WTC11 (cell line): ENCODE measurements around the gene NEMP2. TPM values are rescaled to one million over a fixed set of nuclear protein-coding genes. Genes with fewer than 3 reads are reported as not detected.

ENCODE experiments used
- ATAC-seq: fragments of 200-7000 bp; cut with Tn5 transposase; 2 replicates; pipeline ENCODE4 v1.10.0; 2021; ENCODE audit warnings: mild to moderate bottlenecking, moderate library complexity
- CTCF ChIA-PET: fragments of 300-600 bp; sonication (Branson Sonifier 250); formaldehyde crosslinking; loops from one replicate; lab custom pipeline; 2021; ENCODE audit warnings: antibody characterized with exemption; lab: Charles Lee
- POLR2A ChIA-PET: fragments of 350-600 bp; sonication (Branson Sonifier 250); formaldehyde crosslinking; loops from one replicate; lab custom pipeline; 2021; ENCODE audit warnings: antibody characterized with exemption; lab: Charles Lee
- DNase-seq: peaks from one replicate; pipeline ENCODE4 v3.0.0; 2021; ENCODE audit warnings: low spot score
- H3K27ac Mint-ChIP-seq: 2 replicates; pipeline ENCODE4 v1.8.0; 2021; ENCODE audit warnings: mixed read lengths
- H3K27me3 Mint-ChIP-seq: 2 replicates; pipeline ENCODE4 v1.8.0; 2021; ENCODE audit warnings: low read depth, mild to moderate bottlenecking, moderate library complexity, mixed read lengths
- H3K36me3 Mint-ChIP-seq: 2 replicates; pipeline ENCODE4 v1.8.0; 2021; ENCODE audit warnings: mixed read lengths
- H3K4me1 Mint-ChIP-seq: 2 replicates; pipeline ENCODE4 v1.8.0; 2022; ENCODE audit warnings: mixed read lengths
- H3K4me3 Mint-ChIP-seq: 2 replicates; pipeline ENCODE4 v1.8.0; 2021; ENCODE audit warnings: mild to moderate bottlenecking, moderate library complexity, mixed read lengths
- H3K9me3 Mint-ChIP-seq: 2 replicates; pipeline ENCODE4 v1.8.0; 2021; ENCODE audit warnings: mixed read lengths
- EMX1 ChIP-seq: fragments of 250-450 bp; sonication (Bioruptor Pico); IDR thresholded peaks from 2 replicates; pipeline ENCODE4 v1.8.0; 2021; ENCODE audit warnings: mild to moderate bottlenecking
- FOXP1 ChIP-seq: sonication (generic); formaldehyde crosslinking; IDR thresholded peaks from 2 replicates; pipeline ENCODE4 v1.8.0; 2022; ENCODE audit warnings: missing genetic modification reagents, mild to moderate bottlenecking, moderate library complexity, borderline replicate concordance
- GABPB1 ChIP-seq: sonication (generic); formaldehyde crosslinking; IDR thresholded peaks from 2 replicates; pipeline ENCODE4 v1.8.1; 2023; ENCODE audit warnings: mild to moderate bottlenecking, missing genetic modification reagents
- GTF2I ChIP-seq: fragments of 250-450 bp; sonication (Bioruptor Pico); conservative IDR thresholded peaks from 2 replicates; pipeline ENCODE4 v1.4.0; 2021; ENCODE audit warnings: mild to moderate bottlenecking
- IRF2 ChIP-seq: sonication (generic); formaldehyde crosslinking; IDR thresholded peaks from 2 replicates; pipeline ENCODE4 v1.8.0; 2022; ENCODE audit warnings: low read depth, missing genetic modification reagents, borderline replicate concordance
- MYBL2 ChIP-seq: sonication (generic); formaldehyde crosslinking; IDR thresholded peaks from 2 replicates; pipeline ENCODE4 v1.8.1; 2023; ENCODE audit warnings: mild to moderate bottlenecking, moderate library complexity, missing genetic modification reagents
- NFATC4 ChIP-seq: fragments of 250-450 bp; sonication (Bioruptor Pico); IDR thresholded peaks from 2 replicates; pipeline ENCODE4 v1.9.0; 2021; ENCODE audit warnings: mild to moderate bottlenecking
- NR2C2 ChIP-seq: sonication (generic); formaldehyde crosslinking; IDR thresholded peaks from 2 replicates; pipeline ENCODE4 v1.8.0; 2022; ENCODE audit warnings: mild to moderate bottlenecking, missing genetic modification reagents
- RORB ChIP-seq: fragments of 250-450 bp; sonication (Bioruptor Pico); IDR thresholded peaks from 2 replicates; pipeline ENCODE4 v1.9.0; 2021; ENCODE audit warnings: mild to moderate bottlenecking
- SP1 ChIP-seq: sonication (generic); formaldehyde crosslinking; conservative IDR thresholded peaks from 2 replicates; pipeline ENCODE4 v1.8.1; 2022; ENCODE audit warnings: missing genetic modification reagents
- ZBTB21 ChIP-seq: sonication (generic); formaldehyde crosslinking; IDR thresholded peaks from 2 replicates; pipeline ENCODE4 v1.8.1; 2023; ENCODE audit warnings: mild to moderate bottlenecking, missing genetic modification reagents, borderline replicate concordance
- ZNF138 ChIP-seq: sonication (generic); formaldehyde crosslinking; conservative IDR thresholded peaks from 2 replicates; pipeline ENCODE4 v1.8.1; 2022; ENCODE audit warnings: mild to moderate bottlenecking, moderate library complexity, missing genetic modification reagents
- ZNF219 ChIP-seq: sonication (generic); formaldehyde crosslinking; IDR thresholded peaks from 2 replicates; pipeline ENCODE4 v1.8.0; 2023; ENCODE audit warnings: missing genetic modification reagents, mild to moderate bottlenecking, borderline replicate concordance
- ZNF232 ChIP-seq: sonication (generic); formaldehyde crosslinking; IDR thresholded peaks from 2 replicates; pipeline ENCODE4 v1.8.0; 2022; ENCODE audit warnings: mild to moderate bottlenecking, missing genetic modification reagents
- ZNF263 ChIP-seq: sonication (generic); formaldehyde crosslinking; IDR thresholded peaks from 2 replicates; pipeline ENCODE4 v1.8.1; 2022; ENCODE audit warnings: low read depth, mild to moderate bottlenecking, moderate library complexity, missing genetic modification reagents
- ZNF396 ChIP-seq: fragments of 250-450 bp; sonication (Bioruptor Pico); IDR thresholded peaks from 2 replicates; pipeline ENCODE4 v1.8.0; 2021; ENCODE audit warnings: mild to moderate bottlenecking, moderate library complexity, borderline replicate concordance
- ZNF416 ChIP-seq: fragments of 250-450 bp; sonication (Bioruptor Pico); IDR thresholded peaks from 2 replicates; pipeline ENCODE4 v1.9.0; 2021; ENCODE audit warnings: mild to moderate bottlenecking, inconsistent platforms
- ZNF423 ChIP-seq: fragments of 250-450 bp; sonication (Bioruptor Pico); IDR thresholded peaks from 2 replicates; pipeline ENCODE4 v2.1.2; 2022; ENCODE audit warnings: mild to moderate bottlenecking, moderate library complexity
- total RNA-seq: library from RNA; stranded (reverse); gene quantifications from 3 replicates; pipeline ENCODE4 v1.2.3, GENCODE V29; 2021
- TF ChIP-seq, protein P1 (sequence below): sonication (generic); formaldehyde crosslinking; IDR thresholded peaks from 2 replicates; pipeline ENCODE4 v1.8.1; 2022; ENCODE audit warnings: low read depth, mild to moderate bottlenecking, moderate library complexity, missing genetic modification reagents, borderline replicate concordance
- TF ChIP-seq, protein P2 (sequence below): sonication (generic); formaldehyde crosslinking; IDR thresholded peaks from 2 replicates; pipeline ENCODE4 v1.8.0; 2022; ENCODE audit warnings: mild to moderate bottlenecking, missing genetic modification reagents
- TF ChIP-seq, protein P3 (sequence below): fragments of 250-450 bp; sonication (Bioruptor Pico); IDR thresholded peaks from 2 replicates; pipeline ENCODE4 v1.9.0; 2021; ENCODE audit warnings: mild to moderate bottlenecking
- TF ChIP-seq, protein P4 (sequence below): sonication (generic); formaldehyde crosslinking; IDR thresholded peaks from 2 replicates; pipeline ENCODE4 v1.8.0; 2023; ENCODE audit warnings: mild to moderate bottlenecking, missing genetic modification reagents
- TF ChIP-seq, protein P5 (sequence below): sonication (generic); formaldehyde crosslinking; IDR thresholded peaks from 2 replicates; pipeline ENCODE4 v1.8.1; 2022; ENCODE audit warnings: mild to moderate bottlenecking, missing genetic modification reagents, moderate library complexity, borderline replicate concordance
- TF ChIP-seq, protein P6 (sequence below): sonication (generic); formaldehyde crosslinking; IDR thresholded peaks from 2 replicates; pipeline ENCODE4 v1.8.0; 2023; ENCODE audit warnings: missing genetic modification reagents
- TF ChIP-seq, protein P7 (sequence below): sonication (generic); formaldehyde crosslinking; IDR thresholded peaks from 2 replicates; pipeline ENCODE4 v1.8.1; 2023; ENCODE audit warnings: mild to moderate bottlenecking, missing genetic modification reagents

NEMP2 gene
- total RNA-seq, 1 experiment from 2014 or later: 7.2 TPM

DNA sequence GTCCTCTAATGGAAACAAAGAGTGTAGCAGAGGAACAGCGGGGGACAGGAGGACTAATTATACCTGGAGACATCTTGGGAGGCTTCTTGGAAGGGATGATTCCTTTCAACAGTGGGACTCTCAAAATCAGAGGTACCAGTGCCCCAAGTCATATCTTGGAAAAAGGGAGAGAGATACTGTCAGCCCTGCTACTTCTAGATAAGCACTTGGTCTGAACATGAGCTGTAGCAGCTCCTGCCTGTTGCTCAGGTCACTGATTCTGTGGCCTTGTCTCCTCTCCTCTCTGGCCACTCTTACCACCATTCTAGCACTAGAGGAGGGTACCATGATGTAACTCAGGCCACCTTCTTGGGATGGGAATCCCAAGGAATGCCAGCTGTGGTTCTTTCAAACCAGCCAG is 71.9 kb downstream of the NEMP2 start:
- ChIA-PET POLR2A (no interaction called here), CTCF (no interaction called here)
- Mint-ChIP-seq H3K36me3 (no peaks in the 10 kb centered on the region), H3K4me3 (no peak overlapping the region), H3K27ac (no peak overlapping the region), H3K9me3 (no peaks in the 10 kb centered on the region), H3K4me1 (peaks cover 12% of the 10 kb centered on the region), H3K27me3 (no peaks in the 10 kb centered on the region)
- DNase-seq (no peak), ATAC-seq (no peak)
- TF ChIP-seq ZNF219 (CRISPR knock-in tag) (no peak), ZNF138 (CRISPR knock-in tag) (no peak), ZNF263 (CRISPR knock-in tag) (no peak), RORB (CRISPR knock-in tag) (no peak), EMX1 (no peak), ZNF423 (no peak), GABPB1 (CRISPR knock-in tag) (no peak), ZBTB21 (CRISPR knock-in tag) (no peak), ZNF232 (CRISPR knock-in tag) (no peak), FOXP1 (CRISPR knock-in tag) (no peak), GTF2I (CRISPR knock-in tag) (no peak), MYBL2 (CRISPR knock-in tag) (no peak)
- TF ChIP-seq, protein P1, sequence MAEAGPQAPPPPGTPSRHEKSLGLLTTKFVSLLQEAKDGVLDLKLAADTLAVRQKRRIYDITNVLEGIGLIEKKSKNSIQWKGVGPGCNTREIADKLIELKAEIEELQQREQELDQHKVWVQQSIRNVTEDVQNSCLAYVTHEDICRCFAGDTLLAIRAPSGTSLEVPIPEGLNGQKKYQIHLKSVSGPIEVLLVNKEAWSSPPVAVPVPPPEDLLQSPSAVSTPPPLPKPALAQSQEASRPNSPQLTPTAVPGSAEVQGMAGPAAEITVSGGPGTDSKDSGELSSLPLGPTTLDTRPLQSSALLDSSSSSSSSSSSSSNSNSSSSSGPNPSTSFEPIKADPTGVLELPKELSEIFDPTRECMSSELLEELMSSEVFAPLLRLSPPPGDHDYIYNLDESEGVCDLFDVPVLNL (CRISPR knock-in tag): no peak
- TF ChIP-seq, protein P2, sequence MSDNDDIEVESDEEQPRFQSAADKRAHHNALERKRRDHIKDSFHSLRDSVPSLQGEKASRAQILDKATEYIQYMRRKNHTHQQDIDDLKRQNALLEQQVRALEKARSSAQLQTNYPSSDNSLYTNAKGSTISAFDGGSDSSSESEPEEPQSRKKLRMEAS (CRISPR knock-in tag): no peak
- TF ChIP-seq, protein P3, sequence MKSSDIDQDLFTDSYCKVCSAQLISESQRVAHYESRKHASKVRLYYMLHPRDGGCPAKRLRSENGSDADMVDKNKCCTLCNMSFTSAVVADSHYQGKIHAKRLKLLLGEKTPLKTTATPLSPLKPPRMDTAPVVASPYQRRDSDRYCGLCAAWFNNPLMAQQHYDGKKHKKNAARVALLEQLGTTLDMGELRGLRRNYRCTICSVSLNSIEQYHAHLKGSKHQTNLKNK: no peak
- TF ChIP-seq, protein P4, sequence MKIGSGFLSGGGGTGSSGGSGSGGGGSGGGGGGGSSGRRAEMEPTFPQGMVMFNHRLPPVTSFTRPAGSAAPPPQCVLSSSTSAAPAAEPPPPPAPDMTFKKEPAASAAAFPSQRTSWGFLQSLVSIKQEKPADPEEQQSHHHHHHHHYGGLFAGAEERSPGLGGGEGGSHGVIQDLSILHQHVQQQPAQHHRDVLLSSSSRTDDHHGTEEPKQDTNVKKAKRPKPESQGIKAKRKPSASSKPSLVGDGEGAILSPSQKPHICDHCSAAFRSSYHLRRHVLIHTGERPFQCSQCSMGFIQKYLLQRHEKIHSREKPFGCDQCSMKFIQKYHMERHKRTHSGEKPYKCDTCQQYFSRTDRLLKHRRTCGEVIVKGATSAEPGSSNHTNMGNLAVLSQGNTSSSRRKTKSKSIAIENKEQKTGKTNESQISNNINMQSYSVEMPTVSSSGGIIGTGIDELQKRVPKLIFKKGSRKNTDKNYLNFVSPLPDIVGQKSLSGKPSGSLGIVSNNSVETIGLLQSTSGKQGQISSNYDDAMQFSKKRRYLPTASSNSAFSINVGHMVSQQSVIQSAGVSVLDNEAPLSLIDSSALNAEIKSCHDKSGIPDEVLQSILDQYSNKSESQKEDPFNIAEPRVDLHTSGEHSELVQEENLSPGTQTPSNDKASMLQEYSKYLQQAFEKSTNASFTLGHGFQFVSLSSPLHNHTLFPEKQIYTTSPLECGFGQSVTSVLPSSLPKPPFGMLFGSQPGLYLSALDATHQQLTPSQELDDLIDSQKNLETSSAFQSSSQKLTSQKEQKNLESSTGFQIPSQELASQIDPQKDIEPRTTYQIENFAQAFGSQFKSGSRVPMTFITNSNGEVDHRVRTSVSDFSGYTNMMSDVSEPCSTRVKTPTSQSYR (CRISPR knock-in tag): no peak

DNA sequence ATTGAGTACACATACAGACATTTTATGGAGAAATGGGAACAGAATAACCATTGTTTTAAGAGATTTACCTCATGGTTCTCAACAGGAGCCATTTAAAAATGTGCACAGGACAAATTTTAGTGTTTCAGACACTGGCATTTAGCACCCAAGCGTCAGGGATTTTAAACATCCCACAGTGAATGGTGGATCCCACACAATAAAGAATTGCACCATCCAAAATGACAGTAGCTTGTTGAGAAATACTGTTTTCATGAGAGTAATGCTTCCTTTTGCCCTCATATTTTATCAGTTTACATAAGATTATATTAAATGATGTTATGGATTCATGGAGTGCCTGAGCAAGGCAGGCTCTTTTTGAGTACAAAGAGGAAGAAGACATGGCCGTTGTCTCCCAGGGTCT is 72.3 kb downstream of the NEMP2 start:
- peaks cover 8% of the 10 kb centered on the region for H3K4me1 Mint-ChIP-seq
- no peaks in the 10 kb centered on the region for H3K36me3 Mint-ChIP-seq
- no peaks in the 10 kb centered on the region for H3K9me3 Mint-ChIP-seq
- DNase-seq (no peak), ATAC-seq (no peak)
- H3K4me3 Mint-ChIP-seq: no peak overlapping the region
- ChIA-PET POLR2A (no interaction called here), CTCF (no interaction called here)
- H3K27ac Mint-ChIP-seq: no peak overlapping the region
- H3K27me3 Mint-ChIP-seq: no peaks in the 10 kb centered on the region
- TF ChIP-seq, protein P3: no peak
- TF ChIP-seq, protein P5, sequence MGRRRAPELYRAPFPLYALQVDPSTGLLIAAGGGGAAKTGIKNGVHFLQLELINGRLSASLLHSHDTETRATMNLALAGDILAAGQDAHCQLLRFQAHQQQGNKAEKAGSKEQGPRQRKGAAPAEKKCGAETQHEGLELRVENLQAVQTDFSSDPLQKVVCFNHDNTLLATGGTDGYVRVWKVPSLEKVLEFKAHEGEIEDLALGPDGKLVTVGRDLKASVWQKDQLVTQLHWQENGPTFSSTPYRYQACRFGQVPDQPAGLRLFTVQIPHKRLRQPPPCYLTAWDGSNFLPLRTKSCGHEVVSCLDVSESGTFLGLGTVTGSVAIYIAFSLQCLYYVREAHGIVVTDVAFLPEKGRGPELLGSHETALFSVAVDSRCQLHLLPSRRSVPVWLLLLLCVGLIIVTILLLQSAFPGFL: no peak
- TF ChIP-seq, protein P6, sequence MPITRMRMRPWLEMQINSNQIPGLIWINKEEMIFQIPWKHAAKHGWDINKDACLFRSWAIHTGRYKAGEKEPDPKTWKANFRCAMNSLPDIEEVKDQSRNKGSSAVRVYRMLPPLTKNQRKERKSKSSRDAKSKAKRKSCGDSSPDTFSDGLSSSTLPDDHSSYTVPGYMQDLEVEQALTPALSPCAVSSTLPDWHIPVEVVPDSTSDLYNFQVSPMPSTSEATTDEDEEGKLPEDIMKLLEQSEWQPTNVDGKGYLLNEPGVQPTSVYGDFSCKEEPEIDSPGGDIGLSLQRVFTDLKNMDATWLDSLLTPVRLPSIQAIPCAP (CRISPR knock-in tag): no peak
- TF ChIP-seq, protein P1 (CRISPR knock-in tag): no peak
- TF ChIP-seq SP1 (CRISPR knock-in tag) (no peak), ZNF396 (no peak), NFATC4 (CRISPR knock-in tag) (no peak), ZNF416 (CRISPR knock-in tag) (no peak), IRF2 (no peak), NR2C2 (no peak)
- TF ChIP-seq, protein P7, sequence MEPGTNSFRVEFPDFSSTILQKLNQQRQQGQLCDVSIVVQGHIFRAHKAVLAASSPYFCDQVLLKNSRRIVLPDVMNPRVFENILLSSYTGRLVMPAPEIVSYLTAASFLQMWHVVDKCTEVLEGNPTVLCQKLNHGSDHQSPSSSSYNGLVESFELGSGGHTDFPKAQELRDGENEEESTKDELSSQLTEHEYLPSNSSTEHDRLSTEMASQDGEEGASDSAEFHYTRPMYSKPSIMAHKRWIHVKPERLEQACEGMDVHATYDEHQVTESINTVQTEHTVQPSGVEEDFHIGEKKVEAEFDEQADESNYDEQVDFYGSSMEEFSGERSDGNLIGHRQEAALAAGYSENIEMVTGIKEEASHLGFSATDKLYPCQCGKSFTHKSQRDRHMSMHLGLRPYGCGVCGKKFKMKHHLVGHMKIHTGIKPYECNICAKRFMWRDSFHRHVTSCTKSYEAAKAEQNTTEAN: no peak
